Epidermal melanocyte (primary cell): ENCODE data around the gene TP53I13.

Experiments
- DNase-seq: peaks from one replicate; pipeline ENCODE4 v3.0.0; 2011; ENCODE audit warnings: low spot score; ENCODE audit not compliant: insufficient read length

The TP53I13 gene

DNA sequence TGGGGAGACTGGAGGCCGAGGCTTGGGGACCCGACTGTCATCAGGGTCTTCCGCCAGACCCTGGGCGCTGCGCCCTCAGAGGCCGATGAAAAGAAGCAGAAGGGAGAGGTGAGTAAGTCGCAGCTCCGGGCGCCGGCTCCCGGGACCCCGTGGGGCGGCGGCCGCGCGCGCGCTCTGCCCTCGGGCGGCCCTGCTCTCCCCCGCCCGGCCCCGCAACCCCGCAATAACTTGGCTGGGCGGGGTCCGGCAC lies 1.3 kb upstream of the TP53I13 start:
- DNase-seq, result no peak

DNA sequence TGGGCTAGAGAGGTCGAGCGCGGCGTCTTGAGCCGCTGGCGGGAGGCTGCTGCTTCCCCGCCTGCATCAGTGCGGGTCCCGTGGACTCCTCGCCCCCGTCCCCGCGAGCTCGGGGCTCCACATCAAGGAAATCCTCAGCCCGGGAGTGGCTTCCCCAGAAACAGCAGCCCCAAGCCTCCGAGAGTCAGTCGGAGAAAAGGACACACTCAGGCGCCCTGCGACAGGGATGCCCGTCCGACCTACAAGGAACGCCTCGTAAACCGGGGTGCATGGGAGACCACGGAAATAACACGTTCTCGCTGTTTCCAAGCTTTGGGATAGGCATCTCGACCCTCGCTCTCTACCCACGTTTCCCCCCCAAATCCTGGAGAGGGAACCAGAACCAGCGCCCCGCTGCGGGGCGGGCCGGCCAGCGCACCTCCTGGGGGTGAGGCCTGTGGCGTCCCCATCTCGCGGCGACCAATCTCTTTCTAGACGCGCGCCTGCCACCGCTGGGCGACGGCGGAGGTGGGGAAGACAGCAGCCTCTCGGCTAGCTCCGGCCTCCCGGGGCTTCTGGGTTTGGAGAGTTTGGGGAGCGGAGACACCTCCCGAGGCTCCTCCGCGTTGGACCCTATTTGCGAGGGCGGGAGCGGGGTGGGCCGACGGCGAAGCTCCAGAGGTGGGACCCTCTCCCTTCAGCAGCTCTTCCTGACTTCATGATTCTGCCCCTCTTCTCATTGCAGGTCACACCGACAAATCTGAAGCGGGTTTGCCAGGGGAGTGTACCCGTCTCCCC lies 759 bp upstream of the TP53I13 start:
- peak; percentile 68 for DNase-seq

DNA sequence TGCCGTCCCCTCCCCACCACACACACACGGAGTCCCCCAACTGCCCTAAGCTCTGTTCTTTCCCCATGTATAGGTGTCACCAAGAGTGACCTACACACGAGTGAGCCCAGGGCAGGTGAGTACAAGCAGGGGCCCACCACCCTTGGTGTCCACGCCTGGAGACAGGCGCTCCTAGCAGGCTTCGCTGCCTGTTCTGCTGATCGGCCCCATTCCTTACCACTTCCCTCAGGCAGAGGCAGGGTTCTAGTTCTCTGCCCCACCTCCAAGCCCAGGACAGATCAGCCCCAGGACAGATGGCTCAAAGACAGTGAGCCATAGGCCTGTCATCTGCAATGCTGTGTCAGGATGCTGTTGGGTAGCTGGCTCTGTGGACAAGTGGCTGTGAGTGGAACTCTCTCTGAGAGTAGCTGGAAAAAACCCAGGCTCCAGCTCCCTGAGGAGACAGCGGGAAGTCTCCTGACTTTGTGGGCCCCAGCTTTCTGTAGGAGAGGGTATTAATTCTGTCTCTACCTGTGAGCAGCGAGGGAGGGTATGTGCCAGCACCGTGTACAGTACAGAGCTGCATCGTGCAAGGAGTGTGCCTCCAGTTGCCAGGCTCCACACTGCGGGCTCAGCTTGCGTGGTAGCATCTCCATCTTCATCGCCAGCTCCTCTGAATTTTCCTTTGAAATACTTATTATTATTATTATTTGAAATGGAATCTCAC lies 897 bp downstream of the TP53I13 start:
- no peak for DNase-seq

- no peak for DNase-seq
These were observed 2.0 kb downstream of the TP53I13 start for GRCh38 chr17:29570521-29570920.

DNA sequence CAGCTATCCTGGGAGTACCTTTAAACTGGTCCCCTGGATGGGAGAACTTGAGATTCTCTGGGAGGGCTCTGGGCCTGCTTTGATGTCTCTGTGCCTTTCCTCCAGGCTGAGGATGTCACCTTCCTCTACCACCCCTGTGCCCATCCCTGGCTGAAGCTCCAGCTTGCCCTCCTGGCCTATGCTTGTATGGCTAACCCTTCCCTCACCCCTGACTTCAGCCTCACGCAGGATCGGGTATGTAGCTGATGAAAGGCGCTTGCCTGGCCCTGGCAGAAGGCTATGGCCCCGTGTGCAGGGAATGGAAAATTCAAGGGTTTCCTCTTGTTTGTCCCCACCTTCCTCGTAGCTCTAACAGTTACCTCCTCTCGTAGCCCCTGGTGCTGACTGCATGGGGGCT lies 3.0 kb downstream of the TP53I13 start:
- DNase-seq, result no peak

DNA sequence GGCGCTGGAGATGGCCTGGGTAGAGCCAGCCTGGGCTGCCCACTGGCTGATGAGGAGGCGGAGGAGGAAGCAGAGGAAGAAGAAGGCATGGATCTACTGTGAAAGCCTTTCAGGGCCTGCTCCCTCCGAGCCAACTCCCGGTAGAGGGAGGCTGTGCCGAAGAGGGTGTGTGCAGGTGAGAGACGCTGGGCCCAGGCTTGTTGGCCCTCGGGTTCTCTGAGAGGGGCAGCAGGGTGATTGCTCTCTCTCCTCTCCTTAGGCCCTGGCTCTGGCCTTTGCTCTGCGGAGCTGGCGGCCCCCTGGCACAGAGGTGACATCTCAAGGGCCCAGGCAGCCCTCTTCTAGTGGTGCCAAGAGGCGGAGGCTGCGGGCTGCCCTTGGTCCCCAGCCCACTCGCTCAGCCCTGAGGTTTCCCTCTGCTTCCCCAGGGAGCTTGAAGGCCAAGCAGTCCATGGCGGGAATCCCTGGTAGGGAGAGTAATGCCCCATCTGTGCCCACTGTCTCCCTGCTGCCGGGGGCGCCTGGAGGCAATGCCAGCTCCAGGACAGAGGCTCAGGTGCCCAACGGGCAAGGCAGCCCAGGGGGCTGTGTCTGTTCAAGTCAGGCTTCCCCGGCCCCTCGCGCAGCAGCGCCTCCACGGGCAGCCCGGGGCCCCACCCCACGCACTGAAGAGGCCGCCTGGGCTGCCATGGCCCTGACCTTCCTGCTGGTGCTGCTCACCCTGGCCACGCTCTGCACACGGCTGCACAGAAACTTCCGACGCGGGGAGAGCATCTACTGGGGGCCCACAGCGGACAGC lies 3.6 kb downstream of the TP53I13 start:
- DNase-seq, result no peak

GRCh38 chr17:29572691-29573557 lies 4.4 kb downstream of the TP53I13 start:
- DNase-seq, result no peak

- DNase-seq, result no peak
These were observed 5.0 kb downstream of the TP53I13 start for GRCh38 chr17:29573558-29573869.

DNA sequence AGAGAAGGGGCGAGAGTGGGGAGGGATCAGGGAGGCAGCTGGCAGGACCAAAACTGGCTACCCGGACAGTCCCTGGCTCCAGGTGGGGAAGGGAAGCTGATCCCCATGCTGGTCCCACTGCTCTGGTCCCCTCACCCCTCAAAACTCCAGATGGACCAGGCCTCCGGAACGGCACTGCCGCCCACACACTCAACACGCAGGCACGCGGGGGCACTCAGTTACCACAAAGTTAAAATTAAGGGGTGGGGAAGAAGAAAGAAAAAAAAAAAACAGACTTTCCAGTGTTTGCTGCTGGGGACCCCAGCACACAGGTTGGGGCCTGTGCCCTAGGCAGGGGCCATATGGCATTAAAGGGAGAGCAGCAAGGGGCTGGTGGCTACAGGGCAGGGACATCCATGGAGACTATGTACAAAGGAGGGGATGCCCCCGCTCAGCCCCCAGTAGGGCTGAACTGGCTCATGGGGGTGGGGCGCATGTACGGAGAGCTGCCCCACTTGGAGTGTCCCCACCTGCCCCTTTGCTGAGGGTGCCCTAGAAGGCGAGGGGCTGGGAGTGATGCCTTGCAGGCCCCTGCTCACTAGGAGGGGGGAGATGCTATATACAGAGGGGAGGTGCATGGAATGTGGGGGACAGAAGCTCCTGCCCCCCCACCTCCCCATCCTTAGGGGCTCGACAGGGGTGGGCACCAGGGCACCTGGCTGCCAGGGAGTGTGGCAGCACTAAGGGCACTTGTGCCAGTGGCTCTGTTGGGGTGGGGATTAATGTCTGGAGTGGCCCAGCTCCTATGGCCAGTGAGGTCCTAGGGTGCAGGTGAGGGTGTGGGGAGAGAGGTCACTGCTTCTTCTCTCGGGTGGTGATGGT lies 5.6 kb downstream of the TP53I13 start:
- DNase-seq, result no peak

- no peak for DNase-seq
These were observed 6.4 kb downstream of the TP53I13 start for GRCh38 chr17:29574732-29575510.

GRCh38 chr17:29575511-29576213 lies 7.2 kb downstream of the TP53I13 start:
- no peak for DNase-seq

- no peak for DNase-seq
These were observed 7.9 kb downstream of the TP53I13 start for GRCh38 chr17:29576214-29577000.

DNA sequence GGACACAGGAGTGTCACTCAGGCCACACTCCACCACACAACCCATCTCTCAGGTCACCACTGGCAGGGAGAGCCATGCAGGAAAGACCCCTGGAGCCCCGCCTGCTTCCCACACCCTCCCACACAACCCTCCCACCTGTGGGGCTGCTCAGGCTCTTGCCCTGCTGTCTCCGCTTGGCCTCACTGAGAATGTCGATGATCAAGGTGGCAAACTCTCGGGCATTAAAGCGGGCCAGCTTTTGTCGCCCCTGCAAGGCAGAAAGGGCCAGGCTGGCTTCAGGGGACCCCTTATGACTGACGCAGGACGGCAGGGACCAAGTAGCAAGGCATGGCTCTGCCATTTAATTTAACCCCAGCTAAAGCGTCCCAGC lies 8.5 kb downstream of the TP53I13 start:
- no peak for DNase-seq

GRCh38 chr17:29577385-29578211 lies 9.1 kb downstream of the TP53I13 start:
- no peak for DNase-seq

DNA sequence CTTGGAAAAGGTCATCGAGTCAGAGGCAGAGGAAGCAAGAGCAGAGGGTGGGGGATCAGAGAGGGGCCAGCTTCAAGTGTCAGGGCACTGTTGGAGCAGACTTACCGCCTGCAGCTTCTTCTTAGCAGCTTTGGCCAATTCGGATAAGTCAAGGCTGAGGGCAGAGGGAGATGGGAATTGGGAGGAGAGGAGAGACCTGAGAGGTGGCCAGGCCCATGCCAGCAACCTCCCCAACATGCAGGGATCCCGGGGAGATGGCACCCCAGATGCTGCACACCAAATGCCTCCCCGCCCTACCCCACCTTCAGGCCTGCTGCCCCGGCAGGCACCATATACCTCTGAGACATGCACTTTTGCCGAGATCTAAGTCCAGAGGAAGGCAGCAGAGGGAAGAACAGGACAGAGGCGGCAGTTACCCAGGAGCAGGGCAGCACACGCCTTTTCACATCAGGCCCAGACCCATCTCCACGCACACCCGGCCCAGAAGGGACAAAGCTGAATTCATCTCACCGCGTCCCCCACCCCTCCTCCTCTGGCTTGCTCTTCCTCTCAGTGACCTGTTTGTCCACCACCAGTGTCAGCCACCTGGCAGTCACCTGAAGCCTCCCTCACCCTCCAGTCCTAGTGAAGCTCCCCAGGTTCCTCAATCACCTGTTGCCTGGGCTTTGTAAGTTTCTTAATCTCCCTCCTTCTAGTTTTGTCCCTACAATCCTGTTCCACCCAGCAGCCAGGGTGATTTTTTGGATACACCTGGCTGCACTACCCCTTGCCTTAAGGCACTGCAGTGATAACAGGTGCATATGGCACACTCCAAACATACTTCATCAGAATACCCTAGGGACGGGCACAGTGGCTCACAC lies 10.4 kb downstream of the TP53I13 start:
- DNase-seq, result no peak

- peak; percentile 95 for DNase-seq
These were observed 11.6 kb downstream of the TP53I13 start for GRCh38 chr17:29579866-29580771.
